HepG2 (cell line): ENCODE results near the gene TIA1. TPM values are rescaled to one million over a fixed set of nuclear protein-coding genes. Genes with fewer than 3 reads are reported as not detected.
"Not testable (repeated sequence)": the region's sequence is repeated elsewhere in the genome, so short reads cannot be mapped to it uniquely, and the experiment has no call there.

Experiments
- ATAC-seq: fragments of 200-7000 bp; cut with Tn5 transposase; 3 replicates; pipeline ENCODE4 v1.9.1; 2020; ENCODE audit warnings: mild to moderate bottlenecking, moderate library complexity
- BruUV-seq: library from RNA; stranded (reverse); fragments of 400-500 nt; replicated peaks from 2 replicates; lab custom pipeline; 2021; lab: Mats Ljungman, UMichigan
- CTCF ChIA-PET: fragments of 300-600 bp; formaldehyde crosslinking; extraction: SDS; loops from one replicate; lab custom pipeline; 2021; ENCODE audit warnings: low total read pairs, inconsistent platforms, low intra/inter-chr PET ratio; lab: Yijun Ruan, JAX
- POLR2A ChIA-PET: fragments of 350-600 bp; sonication (Branson Sonifier 250); formaldehyde crosslinking; loops from one replicate; lab custom pipeline; 2020; ENCODE audit warnings: antibody characterized with exemption, inconsistent platforms; lab: Yijun Ruan, JAX
- DNase-seq: peaks from one replicate; pipeline ENCODE4 v3.0.0-alpha.2; 2015; ENCODE audit warnings: low spot score
- FAIRE-seq: peaks from 3 replicates; lab custom pipeline; 2011; peaks lifted over from hg19 to GRCh38; lab: Jason Lieb, UNC
- H2AFZ ChIP-seq: one replicate; pipeline ENCODE4 v1.6.1; 2011; ENCODE audit warnings: low read length, inconsistent platforms
- H3K27ac ChIP-seq: fragments of 300-600 bp; 3 replicates; pipeline ENCODE4 v1.8.0; 2011; ENCODE audit warnings: mixed run types, mild to moderate bottlenecking, mixed read lengths, low read length, inconsistent platforms; ENCODE audit not compliant: insufficient read depth; ENCODE audit errors: extremely low read length
- H3K27me3 ChIP-seq, 2 experiments: fragments of 200-600 bp in 1 of 2; 2 replicates in 1 of 2; 3 replicates in 1 of 2; pipeline versions ENCODE4 v1.6.0 to v1.8.0; 2011; ENCODE audit warnings: low read length in 2 of 2, mild to moderate bottlenecking in 2 of 2, moderate library complexity in 2 of 2, inconsistent platforms in 1 of 2; ENCODE audit not compliant: insufficient read depth in 2 of 2, control insufficient read depth in 1 of 2
- H3K36me3 ChIP-seq, 2 experiments: fragments of 200-600 bp in 1 of 2; replicated peaks in 1 of 2; 2 replicates in 1 of 2; 3 replicates in 1 of 2; pipeline versions ENCODE4 v1.5.1 to v1.8.0; 2011; ENCODE audit warnings: low read length in 2 of 2, inconsistent platforms in 1 of 2; ENCODE audit not compliant: insufficient read depth in 2 of 2, control insufficient read depth in 1 of 2
- H3K4me1 ChIP-seq: 2 replicates; pipeline ENCODE4 v1.5.1; 2012; ENCODE audit warnings: low read length, inconsistent platforms; ENCODE audit not compliant: insufficient read depth
- H3K4me2 ChIP-seq: 2 replicates; pipeline ENCODE4 v1.6.0; 2011; ENCODE audit warnings: low read depth, low read length, inconsistent platforms
- H3K4me3 ChIP-seq, 3 experiments: fragments of 200-600 bp in 1 of 3; sonication (generic), shearing (Covaris generic) in 1 of 3; replicated peaks in 1 of 3; 2 replicates each; pipeline ENCODE4 v1.5.1; 2011 to 2016; ENCODE audit warnings: low read length in 3 of 3, inconsistent platforms in 2 of 3, low read depth in 2 of 3, mild to moderate bottlenecking in 2 of 3, control low read depth in 1 of 3, mixed read lengths in 1 of 3; ENCODE audit not compliant: insufficient read depth in 1 of 3
- H3K79me2 ChIP-seq: one replicate; pipeline ENCODE4 v1.6.1; 2011; ENCODE audit warnings: low read length, inconsistent platforms; ENCODE audit not compliant: insufficient read depth
- H3K9ac ChIP-seq: 2 replicates; pipeline ENCODE4 v1.6.0; 2011; ENCODE audit warnings: mild to moderate bottlenecking, low read depth, low read length, inconsistent platforms; ENCODE audit not compliant: insufficient read depth
- H3K9me3 ChIP-seq: 2 replicates; pipeline ENCODE4 v1.5.1; 2012; ENCODE audit warnings: mild to moderate bottlenecking, low read length
- H4K20me1 ChIP-seq: 2 replicates; pipeline ENCODE4 v1.6.0; 2011; ENCODE audit warnings: inconsistent platforms, mild to moderate bottlenecking, low read length, moderate library complexity; ENCODE audit not compliant: insufficient read depth
- ADNP ChIP-seq: sonication (generic); formaldehyde crosslinking; IDR thresholded peaks from 2 replicates; pipeline ENCODE4 v1.4.0; 2020; ENCODE audit warnings: missing genetic modification reagents
- ATF1 ChIP-seq: IDR thresholded peaks from 2 replicates; pipeline ENCODE4 v1.6.1; 2016; ENCODE audit warnings: mild to moderate bottlenecking, control low read depth
- HMGXB4 ChIP-seq, 2 experiments: sonication (generic) in 1 of 2; formaldehyde crosslinking in 1 of 2; IDR thresholded peaks; 2 replicates each; pipeline versions ENCODE4 v1.4.0 to v1.6.1; 2018 to 2020; ENCODE audit warnings: missing genetic modification reagents in 2 of 2, borderline replicate concordance in 1 of 2, low read depth in 1 of 2, mild to moderate bottlenecking in 1 of 2, missing biosample characterization in 1 of 2
- IRF2 ChIP-seq: IDR thresholded peaks from 2 replicates; pipeline ENCODE4 v1.6.1; 2018; ENCODE audit warnings: missing genetic modification reagents, missing compliant biosample characterization
- KMT2B ChIP-seq: IDR thresholded peaks from 2 replicates; pipeline ENCODE4 v1.6.1; 2016; ENCODE audit warnings: missing genetic modification reagents, missing compliant biosample characterization
- MYC ChIP-seq: sonication (generic); formaldehyde crosslinking; IDR thresholded peaks from 2 replicates; pipeline ENCODE4 v1.9.0; 2021; ENCODE audit warnings: missing genetic modification reagents, borderline replicate concordance
- SOX13 ChIP-seq, 3 experiments: fragments of 450-650 bp in 1 of 3; sonication (generic) in 1 of 3; formaldehyde crosslinking in 1 of 3; IDR thresholded peaks in 2 of 3; conservative IDR thresholded peaks in 1 of 3; 2 replicates each; pipeline versions ENCODE4 v1.5.0 to v1.6.1; 2016 to 2020; ENCODE audit warnings: antibody characterized with exemption in 1 of 3, mild to moderate bottlenecking in 1 of 3, missing compliant biosample characterization in 1 of 3, missing genetic modification reagents in 1 of 3, moderate library complexity in 1 of 3
- TARDBP ChIP-seq: sonication (generic); formaldehyde crosslinking; IDR thresholded peaks from 2 replicates; pipeline ENCODE4 v1.8.0; 2022; ENCODE audit warnings: mild to moderate bottlenecking, missing genetic modification reagents
- TFAP4 ChIP-seq: sonication (generic); IDR thresholded peaks from 2 replicates; pipeline ENCODE4 v1.6.1; 2016; ENCODE audit warnings: low read depth, borderline replicate concordance
- ZNF350 ChIP-seq: sonication (generic); formaldehyde crosslinking; IDR thresholded peaks from 2 replicates; pipeline ENCODE4 v1.4.0; 2020; ENCODE audit warnings: mild to moderate bottlenecking, low read depth, missing genetic modification reagents, borderline replicate concordance
- WGBS: methylation state at CpG from one replicate; pipeline ENCODE4 v1.1.6; 2017; ENCODE audit warnings: low lambda C conversion rate; 5-methylcytosine and 5-hydroxymethylcytosine counted together
- in situ Hi-C: cut with HindIII; loops from 2 replicates; pipeline ENCODE4 v1.10.0; 2017; ENCODE audit warnings: low pct_unique_long_range_greater_than_20kb; ENCODE audit not compliant: extremely low pct_ligation_motif_present
- intact Hi-C: fragments of 100-400 bp; cut with micrococcal nuclease; formaldehyde crosslinking; loops from one replicate; pipeline ENCODE4 v1.10.0; 2022; ENCODE audit not compliant: unreplicated experiment
- polyA plus RNA-seq, 8 experiments: library from polyadenylated mRNA; depleted of rRNA in 3 of 8; stranded (reverse) in 7 of 8; unstranded in 1 of 8; fragments of >200 nt; fragmentation: Illumina TruSeq in 4 of 8; extraction: Trizol in 4 of 8; gene quantifications; 2 replicates each; pipeline versions ENCODE4 v1.2.1 to v1.2.3, GENCODE V29; 2011 to 2016; ENCODE audit warnings: low read depth in 4 of 8, missing spikeins in 1 of 8, mixed read lengths in 1 of 8; ENCODE audit not compliant: insufficient read depth in 1 of 8
- total RNA-seq, 5 experiments: library from RNA; depleted of rRNA; stranded (reverse); fragments of >200 nt; fragmentation: Illumina TruSeq; extraction: Trizol; gene quantifications; 2 replicates each; pipeline ENCODE4 v1.2.3, GENCODE V29; 2016; ENCODE audit warnings: low read depth in 1 of 5
- TF ChIP-seq, protein P1 (sequence below): IDR thresholded peaks from 2 replicates; pipeline ENCODE4 v1.6.1; 2016; ENCODE audit warnings: missing compliant biosample characterization, missing genetic modification reagents, borderline replicate concordance
- TF ChIP-seq, protein P2 (sequence below): sonication (generic); formaldehyde crosslinking; IDR thresholded peaks from 2 replicates; pipeline ENCODE4 v1.4.0; 2020; ENCODE audit warnings: missing genetic modification reagents

Gene TIA1
- total and polyA plus RNA-seq, 2 of the 13 experiments (the other 11 are each of a cell fraction or from before 2014, with no cell fraction given), result 209 to 319 TPM

GRCh38 chr2:70270323-70270722 lies 21.9 kb upstream of the TIA1 start (continued):
- TF ChIP-seq TFAP4, result 0 out of 2 replicates have a peak, but pooled peaks have one; percentile 41

DNA sequence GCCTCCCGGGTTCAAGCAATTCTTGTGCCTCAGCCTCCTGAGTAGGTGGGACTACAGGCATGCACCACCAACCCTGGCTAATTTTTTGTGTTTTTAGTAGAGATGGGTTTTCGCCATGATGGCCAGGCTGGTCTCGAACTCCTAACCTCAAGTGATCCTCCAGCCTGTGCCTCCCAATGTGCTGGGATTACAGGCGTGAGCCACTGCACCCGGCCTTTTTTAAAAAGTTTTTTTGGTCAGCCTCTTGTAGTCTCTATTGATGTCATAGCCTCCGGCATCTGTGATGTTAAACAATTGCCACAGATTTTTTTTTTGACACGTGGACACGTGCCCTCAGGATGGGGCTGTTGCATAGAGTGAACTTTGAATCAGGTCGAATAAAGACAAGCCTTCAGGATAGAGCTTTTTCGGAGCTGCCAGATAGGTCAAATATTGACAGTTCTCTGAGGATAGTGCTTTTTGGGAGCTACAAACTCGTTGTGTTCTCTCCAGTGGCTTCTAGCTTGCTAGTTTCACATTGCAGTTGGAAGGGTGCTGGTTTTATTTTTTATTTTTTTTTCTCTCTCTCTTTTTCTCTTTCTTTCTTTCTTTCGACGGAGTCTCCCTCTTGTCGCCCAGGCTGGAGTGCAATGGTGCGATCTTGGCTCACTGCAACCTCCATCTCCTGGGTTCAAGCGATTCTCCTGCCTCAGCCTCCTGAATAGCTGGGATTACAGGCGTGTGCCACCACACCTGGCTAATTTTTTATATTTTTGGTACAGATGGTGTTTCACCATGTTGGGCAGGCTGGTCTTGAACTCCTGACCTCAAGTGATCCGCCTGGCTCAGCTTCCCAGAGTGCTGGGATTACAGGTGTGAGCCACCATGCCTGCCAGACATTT lies 21.2 kb upstream of the TIA1 start:
- BruUV-seq, result not testable (repeated sequence)
- CTCF ChIA-PET, result interaction anchor here (1.4 kb wide), 1 partner anchor 32 kb away, joined by 4 read pairs; the partner anchor contains the start of gene FAM136A
- TF ChIP-seq TARDBP (CRISPR knock-in tag) (peak; percentile 88; the same call in 1 of the 2 replicates), ATF1 (CRISPR knock-in tag) (peak; percentile 87), IRF2 (CRISPR knock-in tag) (peak; percentile 79), SOX13 (IDR thresholded peaks at IDR 0.05) (peak; percentile 97), SOX13 (CRISPR knock-in tag; conservative IDR thresholded peaks at IDR 0.05 in 1 of 2, IDR thresholded peaks at IDR 0.05 in 1 of 2) (peak in 1 of 2 experiments; percentile 99; a peak in 2 of 4 replicates), MYC (peak; percentile 67; the same call in 1 of the 2 replicates), ADNP (CRISPR knock-in tag) (peak; percentile 85), ZNF350 (CRISPR knock-in tag) (peak; percentile 86; the same call in 1 of the 2 replicates), HMGXB4 (CRISPR knock-in tag; IDR thresholded peaks at IDR 0.05; ENCODE audit: borderline replicate concordance in 1 of 2, low read depth in 1 of 2) (peak; percentile 63 to 87), KMT2B (0 out of 2 replicates have a peak, but pooled peaks have one; percentile 28)
- TF ChIP-seq, protein P1, sequence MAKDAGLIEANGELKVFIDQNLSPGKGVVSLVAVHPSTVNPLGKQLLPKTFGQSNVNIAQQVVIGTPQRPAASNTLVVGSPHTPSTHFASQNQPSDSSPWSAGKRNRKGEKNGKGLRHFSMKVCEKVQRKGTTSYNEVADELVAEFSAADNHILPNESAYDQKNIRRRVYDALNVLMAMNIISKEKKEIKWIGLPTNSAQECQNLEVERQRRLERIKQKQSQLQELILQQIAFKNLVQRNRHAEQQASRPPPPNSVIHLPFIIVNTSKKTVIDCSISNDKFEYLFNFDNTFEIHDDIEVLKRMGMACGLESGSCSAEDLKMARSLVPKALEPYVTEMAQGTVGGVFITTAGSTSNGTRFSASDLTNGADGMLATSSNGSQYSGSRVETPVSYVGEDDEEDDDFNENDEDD (CRISPR knock-in tag), result peak; percentile 75; the same call in 1 of the 2 replicates
- TF ChIP-seq, protein P2, sequence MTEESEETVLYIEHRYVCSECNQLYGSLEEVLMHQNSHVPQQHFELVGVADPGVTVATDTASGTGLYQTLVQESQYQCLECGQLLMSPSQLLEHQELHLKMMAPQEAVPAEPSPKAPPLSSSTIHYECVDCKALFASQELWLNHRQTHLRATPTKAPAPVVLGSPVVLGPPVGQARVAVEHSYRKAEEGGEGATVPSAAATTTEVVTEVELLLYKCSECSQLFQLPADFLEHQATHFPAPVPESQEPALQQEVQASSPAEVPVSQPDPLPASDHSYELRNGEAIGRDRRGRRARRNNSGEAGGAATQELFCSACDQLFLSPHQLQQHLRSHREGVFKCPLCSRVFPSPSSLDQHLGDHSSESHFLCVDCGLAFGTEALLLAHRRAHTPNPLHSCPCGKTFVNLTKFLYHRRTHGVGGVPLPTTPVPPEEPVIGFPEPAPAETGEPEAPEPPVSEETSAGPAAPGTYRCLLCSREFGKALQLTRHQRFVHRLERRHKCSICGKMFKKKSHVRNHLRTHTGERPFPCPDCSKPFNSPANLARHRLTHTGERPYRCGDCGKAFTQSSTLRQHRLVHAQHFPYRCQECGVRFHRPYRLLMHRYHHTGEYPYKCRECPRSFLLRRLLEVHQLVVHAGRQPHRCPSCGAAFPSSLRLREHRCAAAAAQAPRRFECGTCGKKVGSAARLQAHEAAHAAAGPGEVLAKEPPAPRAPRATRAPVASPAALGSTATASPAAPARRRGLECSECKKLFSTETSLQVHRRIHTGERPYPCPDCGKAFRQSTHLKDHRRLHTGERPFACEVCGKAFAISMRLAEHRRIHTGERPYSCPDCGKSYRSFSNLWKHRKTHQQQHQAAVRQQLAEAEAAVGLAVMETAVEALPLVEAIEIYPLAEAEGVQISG (CRISPR knock-in tag), result peak; percentile 75

More for the DNA sequence above, 21.2 kb upstream of the TIA1 start:
- POLR2A ChIA-PET, result interaction anchor here (0.6 to 3.9 kb wide), 14 partner anchors 10 to 355 kb away, joined by 3 to 69 read pairs (median 8); partner anchors contain the start of genes C2orf42, FAM136A, MXD1 and PCYOX1
- DNase-seq (peak; percentile 99), FAIRE-seq (peak; percentile 100), ATAC-seq (peak; percentile 99)
- H3K27me3 ChIP-seq, H2AFZ ChIP-seq, in situ Hi-C loops, H3K9me3 ChIP-seq, H4K20me1 ChIP-seq: not testable (repeated sequence)
- H3K4me1 ChIP-seq, result peaks cover 30% of the 10 kb centered on the region
- H3K4me2 ChIP-seq, result peak overlapping the region; percentile 62
- H3K27ac ChIP-seq, result peak overlapping the region; percentile 78
- peaks cover 17% of the 10 kb centered on the region for H3K79me2 ChIP-seq
- H3K36me3 ChIP-seq, result peaks cover 12 to 15% of the 10 kb centered on the region in 2 experiments
- WGBS, result 21% methylated on average over 18 of the region's 18 CpGs
- H3K9ac ChIP-seq, result peak overlapping the region; percentile 45
- intact Hi-C loops, result loop anchor here (1.0 kb wide), 3 partner anchors 12 to 24 kb away; partner anchors contain the start of genes SNRPG and TIA1
- H3K4me3 ChIP-seq, result peak overlapping the region in 1 of 3 experiments; percentile 32; a peak in 2 of 6 replicates
